Trophoblast cell (in vitro differentiated cells and primary cell): ENCODE data around the gene CALR.

Experiments used
- DNase-seq, 2 donors: peaks; one replicate each; pipeline ENCODE4 v3.0.0-alpha.2; 2016
- H2AFZ ChIP-seq: 2 replicates; pipeline ENCODE4 v1.6.1; 2013; ENCODE audit warnings: low read length, moderate library complexity, mild to moderate bottlenecking; ENCODE audit not compliant: insufficient read depth, poor library complexity
- H2AK5ac ChIP-seq: 2 replicates; pipeline ENCODE4 v1.6.1; 2013; ENCODE audit warnings: mild to moderate bottlenecking, low read length
- H2BK120ac ChIP-seq: 2 replicates; pipeline ENCODE4 v1.6.1; 2013; ENCODE audit warnings: low read length, mild to moderate bottlenecking, moderate library complexity; ENCODE audit not compliant: insufficient read depth, poor library complexity
- H2BK12ac ChIP-seq: 2 replicates; pipeline ENCODE4 v1.6.1; 2013; ENCODE audit warnings: mild to moderate bottlenecking, low read length, moderate library complexity
- H2BK5ac ChIP-seq: 2 replicates; pipeline ENCODE4 v1.6.1; 2013; ENCODE audit warnings: low read length, low read depth, moderate library complexity, mild to moderate bottlenecking; ENCODE audit not compliant: poor library complexity
- H3K14ac ChIP-seq: 2 replicates; pipeline ENCODE4 v1.6.1; 2013; ENCODE audit warnings: mild to moderate bottlenecking, low read length
- H3K18ac ChIP-seq: 2 replicates; pipeline ENCODE4 v1.6.1; 2013; ENCODE audit warnings: mild to moderate bottlenecking, low read length
- H3K23ac ChIP-seq: 2 replicates; pipeline ENCODE4 v1.6.1; 2013; ENCODE audit warnings: low read length
- H3K27ac ChIP-seq: 2 replicates; pipeline ENCODE4 v1.5.1; 2013; ENCODE audit warnings: low read depth, mild to moderate bottlenecking, inconsistent platforms, low read length, moderate library complexity
- H3K27me3 ChIP-seq: 2 replicates; pipeline ENCODE4 v1.6.1; 2013; ENCODE audit warnings: inconsistent platforms, mild to moderate bottlenecking, low read length, moderate library complexity; ENCODE audit not compliant: insufficient read depth
- H3K36me3 ChIP-seq, 2 experiments: 1 replicate in 1 of 2; 2 replicates in 1 of 2; pipeline ENCODE4 v1.6.1; 2013; ENCODE audit warnings: low read length in 2 of 2, mild to moderate bottlenecking in 2 of 2, moderate library complexity in 1 of 2; ENCODE audit not compliant: insufficient read depth in 2 of 2, control insufficient read depth in 1 of 2
- H3K4ac ChIP-seq: 2 replicates; pipeline ENCODE4 v1.6.1; 2013; ENCODE audit warnings: low read depth, mild to moderate bottlenecking, low read length, moderate library complexity
- H3K4me1 ChIP-seq, 2 experiments: 1 replicate in 1 of 2; 2 replicates in 1 of 2; pipeline ENCODE4 v1.6.1; 2013; ENCODE audit warnings: low read length in 2 of 2, mild to moderate bottlenecking in 2 of 2, moderate library complexity in 1 of 2; ENCODE audit not compliant: insufficient read depth in 2 of 2, control insufficient read depth in 1 of 2
- H3K4me2 ChIP-seq: 2 replicates; pipeline ENCODE4 v1.6.1; 2013; ENCODE audit warnings: inconsistent platforms, mild to moderate bottlenecking, low read length, moderate library complexity
- H3K4me3 ChIP-seq: 2 replicates; pipeline ENCODE4 v1.5.1; 2013; ENCODE audit warnings: mild to moderate bottlenecking, low read depth, low read length, inconsistent platforms
- H3K79me1 ChIP-seq: one replicate; pipeline ENCODE4 v1.6.1; 2013; ENCODE audit warnings: low read length
- H3K79me2 ChIP-seq: 2 replicates; pipeline ENCODE4 v1.6.1; 2013; ENCODE audit warnings: low read length, mild to moderate bottlenecking; ENCODE audit not compliant: control insufficient read depth, insufficient read depth, poor library complexity
- H3K9ac ChIP-seq: 2 replicates; pipeline ENCODE4 v1.6.1; 2013; ENCODE audit warnings: mild to moderate bottlenecking, low read length
- H3K9me3 ChIP-seq: 2 replicates; pipeline ENCODE4 v1.6.1; 2013; ENCODE audit warnings: low read depth, mild to moderate bottlenecking, control low read depth, inconsistent platforms, low read length; ENCODE audit not compliant: insufficient read depth
- H4K12ac ChIP-seq: 2 replicates; pipeline ENCODE4 v1.6.1; 2013; ENCODE audit warnings: low read depth, mild to moderate bottlenecking, low read length, moderate library complexity
- H4K8ac ChIP-seq: 2 replicates; pipeline ENCODE4 v1.6.1; 2013; ENCODE audit warnings: low read depth, mild to moderate bottlenecking, low read length, moderate library complexity
- H4K91ac ChIP-seq: one replicate; pipeline ENCODE4 v1.6.1; 2013; ENCODE audit warnings: low read depth, mild to moderate bottlenecking, low read length, moderate library complexity
- WGBS: extraction: QIAGEN DNeasy Blood & Tissue Kit; methylation state at CpG from one replicate; pipeline ENCODE4 v1.1.7; 2013; ENCODE audit warnings: missing lambda C conversion rate; ENCODE audit not compliant: insufficient read length, insufficient coverage; ENCODE audit errors: extremely low coverage; 5-methylcytosine and 5-hydroxymethylcytosine counted together

Gene CALR

DNA sequence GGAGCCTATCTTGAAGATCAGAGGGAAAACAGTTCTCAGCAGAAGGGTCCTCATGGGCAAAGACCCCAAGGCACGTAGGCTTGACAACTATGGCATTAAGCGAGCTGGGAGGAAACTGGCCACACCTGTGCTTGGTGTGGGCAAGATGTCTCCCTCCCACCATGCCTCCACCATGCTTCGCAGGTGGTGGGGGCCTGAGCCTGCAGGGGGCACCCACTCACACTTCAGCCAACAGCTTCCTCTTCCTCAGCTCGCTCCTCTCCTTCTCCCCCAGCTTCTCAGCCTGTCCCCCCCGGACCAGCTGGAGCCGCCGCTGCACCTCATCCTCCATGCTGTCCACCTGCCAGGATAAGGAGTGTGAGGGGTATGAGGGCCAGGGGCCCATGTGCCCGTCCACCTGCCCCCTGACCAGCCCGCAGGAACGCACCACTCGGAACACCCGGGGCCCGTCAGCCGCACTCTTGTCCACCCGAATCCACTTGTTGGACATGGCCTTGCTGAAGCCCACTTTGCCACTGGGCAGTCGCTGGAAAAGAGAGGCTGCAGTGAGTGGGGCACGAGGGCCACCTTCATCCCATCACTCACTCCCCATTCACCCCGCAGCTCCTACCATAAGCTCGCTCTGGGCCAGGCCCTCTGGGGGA, 8.3 kb upstream of the CALR start:
- Histone ChIP-seq H4K91ac (no peak overlapping the region), H2BK120ac (no peak overlapping the region), H3K27me3 (no peaks in the 10 kb centered on the region), H3K18ac (no peak overlapping the region), H3K4me3 (no peak overlapping the region), H3K36me3 (peaks cover 38% of the 10 kb centered on the region in 2 experiments), H4K8ac (no peak overlapping the region), H3K9ac (no peak overlapping the region), H4K12ac (no peak overlapping the region), H2AFZ (no peak overlapping the region), H3K14ac (no peak overlapping the region), H2BK12ac (no peak overlapping the region), H3K23ac (no peak overlapping the region), H3K79me1 (peaks cover 9% of the 10 kb centered on the region), H2AK5ac (no peak overlapping the region), H3K27ac (no peak overlapping the region), H3K9me3 (peaks cover 2% of the 10 kb centered on the region), H3K4ac (no peak overlapping the region), H3K4me2 (no peak overlapping the region), H2BK5ac (no peak overlapping the region), H3K79me2 (peaks cover 9% of the 10 kb centered on the region), H3K4me1 (peaks cover 6 to 7% of the 10 kb centered on the region in 2 experiments)
- no peak for DNase-seq
- WGBS: no CpG with 5 or more reads among the region's 19 CpGs

DNA sequence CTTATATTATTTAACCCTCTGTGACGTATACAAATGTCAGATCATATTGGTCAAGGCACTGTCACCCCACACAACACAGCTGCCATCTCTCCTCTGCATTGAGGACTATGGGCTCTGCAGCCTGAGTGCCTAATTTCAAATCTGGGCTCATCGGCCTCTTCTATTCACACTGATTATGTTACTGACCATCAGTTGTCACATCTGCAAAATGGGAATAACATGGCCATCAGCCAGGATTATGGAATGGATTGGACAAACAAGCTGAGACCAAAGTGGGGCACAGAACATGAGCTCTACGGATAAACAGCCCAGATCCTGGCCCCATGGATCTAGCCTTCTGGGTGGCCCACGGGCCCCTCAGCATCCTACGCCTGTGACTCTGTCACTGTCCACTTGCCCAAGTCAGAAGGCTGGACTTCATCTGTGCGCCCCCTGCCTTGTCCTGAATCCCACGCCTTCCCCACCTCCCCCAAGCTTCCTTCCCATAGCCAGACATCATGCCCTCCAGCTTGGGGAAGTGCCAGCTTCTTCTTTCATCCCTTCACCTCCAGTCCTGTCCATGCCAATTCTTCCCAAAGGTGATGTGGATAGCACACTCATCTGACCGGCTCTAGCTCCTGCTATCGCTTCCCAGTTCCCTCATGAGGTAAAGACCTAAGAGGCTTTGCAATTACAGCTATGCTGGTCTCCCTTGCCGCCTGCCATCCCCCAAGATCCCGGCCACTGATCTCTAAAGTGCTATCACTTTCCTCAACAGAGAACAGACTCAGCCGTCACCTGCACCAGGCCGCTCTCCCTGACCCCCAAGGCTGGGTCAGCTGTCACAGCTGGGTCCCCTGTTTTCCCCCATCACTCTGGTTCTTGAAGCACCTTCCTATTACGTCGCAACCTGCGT, 5.8 kb upstream of the CALR start:
- H3K36me3 ChIP-seq: peaks cover 22 to 23% of the 10 kb centered on the region in 2 experiments
- peaks cover 11% of the 10 kb centered on the region for H3K79me1 ChIP-seq
- peak overlapping the region; percentile 96 for H3K14ac ChIP-seq

DNA sequence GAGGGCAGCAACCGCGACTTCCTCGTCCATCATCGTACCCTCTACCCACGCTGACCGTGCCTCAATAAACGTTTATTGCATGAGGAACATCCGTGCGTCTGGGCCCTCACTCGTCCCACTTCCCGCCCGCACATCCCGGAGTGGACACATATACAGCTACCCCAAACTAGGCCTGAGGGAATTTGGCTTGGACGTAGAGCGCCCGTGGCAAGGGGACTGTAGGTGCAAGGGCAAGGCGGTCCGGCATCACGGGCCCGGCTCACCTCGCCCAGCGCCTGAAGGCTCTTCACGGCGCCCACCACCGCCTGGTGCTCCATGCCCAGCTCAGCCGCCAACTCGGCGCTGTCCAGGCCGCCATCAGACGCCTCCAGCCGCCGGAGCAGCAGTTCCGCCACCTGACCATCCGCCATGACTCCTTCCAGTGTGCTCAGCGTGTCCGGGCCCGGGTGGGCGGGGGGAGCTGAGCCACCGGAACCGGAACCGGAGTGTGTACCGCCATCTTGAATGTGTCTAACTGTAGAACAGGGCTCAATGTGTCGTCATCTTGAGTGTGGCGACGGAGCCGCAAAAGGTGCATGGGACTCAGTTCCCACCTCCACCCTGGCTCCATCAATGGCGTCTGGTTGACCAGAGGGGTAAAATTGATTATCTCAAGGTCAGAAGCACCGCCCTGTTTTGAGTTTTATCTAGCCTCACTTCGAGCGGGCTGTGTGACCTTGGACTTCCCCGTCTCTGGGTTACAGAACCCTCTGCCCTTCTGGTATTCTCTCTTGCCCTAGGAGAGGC, 4.9 kb upstream of the CALR start, which contains the start of gene FARSA:
FARSA (minus strand) TSS at position 425 of the 786 bp plus-strand sequence; CDS start at position 410, 15 bp downstream.
- Histone ChIP-seq H3K79me1 (peaks cover 16% of the 10 kb centered on the region), H2BK5ac (peak within 1 kb of the TSS; percentile 77), H4K12ac (peak within 1 kb of the TSS; percentile 89)

More for the DNA sequence above, 5.8 kb upstream of the CALR start:
- H3K79me2 ChIP-seq: peaks cover 11% of the 10 kb centered on the region
- no peak overlapping the region for H3K27ac ChIP-seq
- H4K12ac ChIP-seq: peak overlapping the region; percentile 89
- WGBS: no CpG with 5 or more reads among the region's 16 CpGs
- no peak overlapping the region for H2BK120ac ChIP-seq
- H3K4ac ChIP-seq: peak overlapping the region; percentile 86
- no peak overlapping the region for H2BK5ac ChIP-seq
- peak overlapping the region; percentile 91 for H3K18ac ChIP-seq
- H3K9ac ChIP-seq: peak overlapping the region; percentile 89
- H4K91ac ChIP-seq: peak overlapping the region; percentile 82
- no peak overlapping the region for H3K23ac ChIP-seq
- DNase-seq: no peak
- H2AK5ac ChIP-seq: peak overlapping the region; percentile 71
- peak overlapping the region; percentile 8 for H2AFZ ChIP-seq
- no peak overlapping the region for H2BK12ac ChIP-seq
- peaks cover 10 to 11% of the 10 kb centered on the region in 2 experiments for H3K4me1 ChIP-seq
- no peaks in the 10 kb centered on the region for H3K27me3 ChIP-seq
- peak overlapping the region; percentile 82 for H3K4me2 ChIP-seq
- peak overlapping the region; percentile 96 for H4K8ac ChIP-seq
- no peaks in the 10 kb centered on the region for H3K9me3 ChIP-seq
- peak overlapping the region; percentile 96 for H3K4me3 ChIP-seq

DNA sequence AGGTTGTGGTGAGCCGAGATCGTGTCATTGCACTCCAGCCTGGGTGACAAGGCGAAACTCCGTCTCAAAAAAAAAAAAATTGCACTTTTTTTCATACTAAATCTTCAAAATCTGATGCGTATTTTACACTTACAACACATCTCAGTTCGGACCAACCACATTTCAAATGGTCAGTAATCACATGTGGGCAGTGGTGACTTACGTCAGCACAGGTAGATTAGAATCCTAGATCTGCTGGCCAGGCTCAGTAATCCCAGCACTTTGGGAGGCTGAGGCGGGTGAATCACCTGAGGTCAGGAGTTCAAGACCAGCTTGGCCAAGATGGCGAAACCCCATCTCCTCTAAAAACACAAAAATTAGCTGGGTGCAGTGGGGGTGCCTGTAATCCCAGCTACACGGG, 3.3 kb upstream of the CALR start:
- Histone ChIP-seq H3K27me3 (no peaks in the 10 kb centered on the region), H3K27ac (no peak overlapping the region), H2AFZ (no peak overlapping the region), H2AK5ac (no peak overlapping the region), H3K9ac (no peak overlapping the region), H3K23ac (no peak overlapping the region), H2BK12ac (no peak overlapping the region), H3K14ac (no peak overlapping the region), H4K12ac (no peak overlapping the region), H2BK120ac (no peak overlapping the region), H3K79me1 (peaks cover 23% of the 10 kb centered on the region), H4K8ac (no peak overlapping the region), H3K36me3 (peaks cover 15% of the 10 kb centered on the region in 2 experiments), H4K91ac (no peak overlapping the region), H3K4ac (no peak overlapping the region), H3K4me1 (peaks cover 16% of the 10 kb centered on the region in 2 experiments), H3K79me2 (peaks cover 28% of the 10 kb centered on the region), H2BK5ac (no peak overlapping the region), H3K4me3 (no peak overlapping the region), H3K18ac (no peak overlapping the region), H3K9me3 (peaks cover 2% of the 10 kb centered on the region), H3K4me2 (no peak overlapping the region)
- no CpG with 5 or more reads among the region's 10 CpGs for WGBS
- DNase-seq: peak; percentile 87 to 95

More for the DNA sequence above, 4.9 kb upstream of the CALR start, which contains the start of gene FARSA:
- Histone ChIP-seq H2AFZ (peak within 1 kb of the TSS; percentile 91), H3K18ac (peak within 1 kb of the TSS; percentile 91), H2BK120ac (peak within 1 kb of the TSS; percentile 88), H4K8ac (peak within 1 kb of the TSS; percentile 96), H3K27ac (peak within 1 kb of the TSS; percentile 29), H3K27me3 (no peaks in the 10 kb centered on the region), H4K91ac (peak within 1 kb of the TSS; percentile 82), H3K9ac (peak within 1 kb of the TSS; percentile 89), H2BK12ac (peak within 1 kb of the TSS; percentile 10), H3K4me2 (peak within 1 kb of the TSS; percentile 82), H3K4ac (peak within 1 kb of the TSS; percentile 86), H3K9me3 (peaks cover under 1% of the 10 kb centered on the region), H3K14ac (peak within 1 kb of the TSS; percentile 96), H3K79me2 (peaks cover 15% of the 10 kb centered on the region), H3K4me1 (peaks cover 13% of the 10 kb centered on the region in 2 experiments), H3K4me3 (peak within 1 kb of the TSS; percentile 96), H3K23ac (no peak within 1 kb of the TSS), H3K36me3 (peaks cover 17 to 18% of the 10 kb centered on the region in 2 experiments), H2AK5ac (peak within 1 kb of the TSS; percentile 71)
- WGBS: no CpG with 5 or more reads among the region's 51 CpGs
- DNase-seq: peak; percentile 86 to 93
